Measurements from ENCODE around the gene ACTL9. TPM values are rescaled to one million over a fixed set of nuclear protein-coding genes. Genes with fewer than 3 reads are reported as not detected.

Gene ACTL9
- total RNA-seq, 2 donors from 2014 or later = not detected

GRCh38 chr19:8680676-8681344 lies 17.8 kb downstream of the ACTL9 start:
- Mint-ChIP-seq H3K9me3 (peaks cover 11 to 15% of the 10 kb centered on the region in 2 donors), H3K36me3 (ENCODE audit: insufficient read depth in 2 of 2) (peaks cover 0 to 3% of the 10 kb centered on the region in 2 donors), H3K4me3 (no peak overlapping the region), H3K27ac (no peak overlapping the region), H3K4me1 (ENCODE audit: low read depth) (peaks cover 6% of the 10 kb centered on the region), H3K27me3 (ENCODE audit: low read depth) (no peaks in the 10 kb centered on the region)
- no peak for ATAC-seq (replicated peaks in 1 of 2)
- no peak for DNase-seq

DNA sequence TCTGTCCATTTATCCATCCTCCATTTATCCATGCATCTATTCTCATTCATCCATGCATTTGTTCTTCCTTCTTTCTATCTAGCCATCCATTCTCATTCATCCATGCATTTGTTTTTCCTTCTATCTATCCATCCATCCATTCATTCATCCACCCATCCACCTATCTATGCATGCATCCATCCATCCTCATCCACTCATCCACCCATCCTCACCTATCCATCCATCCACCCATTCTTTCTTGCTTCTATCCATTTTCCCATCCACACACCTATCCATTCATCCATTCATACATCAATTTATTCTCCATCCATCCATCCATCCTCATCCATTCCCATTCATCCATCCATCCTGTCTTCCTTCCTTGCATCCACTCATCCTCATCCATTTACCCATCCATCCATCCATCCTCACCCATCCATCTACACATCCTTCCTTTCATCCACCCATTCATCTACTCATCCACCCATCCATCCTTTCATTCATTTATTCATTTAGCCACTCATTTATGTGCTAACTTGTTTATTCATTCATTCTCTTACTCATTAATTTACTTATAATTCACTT lies 20.3 kb downstream of the ACTL9 start:
- no peaks in the 10 kb centered on the region for H3K27me3 Mint-ChIP-seq (ENCODE audit: low read depth)
- H3K4me1 Mint-ChIP-seq (ENCODE audit: low read depth) = peaks cover 15% of the 10 kb centered on the region
- H3K4me3 Mint-ChIP-seq = no peak overlapping the region
- no peak overlapping the region for H3K27ac Mint-ChIP-seq
- ATAC-seq (replicated peaks in 1 of 2) (no peak), DNase-seq (no peak)
- H3K9me3 Mint-ChIP-seq = peaks cover 11 to 17% of the 10 kb centered on the region in 2 donors
- peaks cover 0 to 3% of the 10 kb centered on the region in 2 donors for H3K36me3 Mint-ChIP-seq (ENCODE audit: insufficient read depth in 2 of 2)

- H3K4me3 Mint-ChIP-seq = no peak overlapping the region
These were observed 23.5 kb downstream of the ACTL9 start for GRCh38 chr19:8675066-8675465.

DNA sequence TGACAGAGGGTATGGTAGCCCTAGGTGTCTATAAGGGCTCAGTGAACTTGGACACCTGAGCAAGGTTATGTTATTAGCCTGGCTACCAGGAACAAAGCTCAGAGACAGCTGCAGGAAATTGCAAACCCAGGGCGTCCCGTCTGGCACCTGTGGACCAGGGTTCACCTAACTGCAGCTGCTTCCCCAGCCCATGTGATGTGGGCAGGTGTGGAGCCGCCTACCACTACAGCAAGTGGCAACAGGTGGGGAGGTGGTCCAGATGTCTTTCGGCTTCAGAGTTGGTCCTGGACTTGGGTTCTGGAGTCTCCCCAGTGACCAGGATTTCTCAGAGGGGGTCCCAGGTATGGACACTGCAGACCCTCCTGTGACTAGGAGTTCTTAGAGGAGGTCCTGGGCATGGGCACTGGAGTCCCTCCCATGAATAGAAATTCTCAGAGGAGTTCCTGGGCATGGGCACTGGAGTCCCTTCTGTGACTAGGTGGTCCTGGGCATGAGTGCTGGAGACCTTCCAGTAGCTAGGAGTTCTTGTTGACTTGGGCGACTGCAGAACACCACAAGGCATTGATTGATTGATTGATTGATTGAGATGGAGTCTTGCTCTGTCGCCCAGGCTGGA lies 25.2 kb downstream of the ACTL9 start:
- peaks cover 0 to 1% of the 10 kb centered on the region in 2 donors for H3K36me3 Mint-ChIP-seq (ENCODE audit: insufficient read depth in 2 of 2)
- ATAC-seq (replicated peaks in 1 of 2) (no peak), DNase-seq (no peak)
- no peaks in the 10 kb centered on the region for H3K27me3 Mint-ChIP-seq (ENCODE audit: low read depth)
- H3K9me3 Mint-ChIP-seq = peaks cover 8 to 10% of the 10 kb centered on the region in 2 donors
- peaks cover 20% of the 10 kb centered on the region for H3K4me1 Mint-ChIP-seq (ENCODE audit: low read depth)
- H3K4me3 Mint-ChIP-seq = no peak overlapping the region
- H3K27ac Mint-ChIP-seq = no peak overlapping the region

More at GRCh38 chr19:8675066-8675465, 23.5 kb downstream of the ACTL9 start:
- H3K4me1 Mint-ChIP-seq (ENCODE audit: low read depth) = peaks cover 16% of the 10 kb centered on the region
- H3K27me3 Mint-ChIP-seq (ENCODE audit: low read depth) = no peaks in the 10 kb centered on the region
- H3K36me3 Mint-ChIP-seq (ENCODE audit: insufficient read depth in 2 of 2) = peaks cover 0 to 3% of the 10 kb centered on the region in 2 donors
- H3K9me3 Mint-ChIP-seq = peaks cover 8 to 12% of the 10 kb centered on the region in 2 donors
- H3K27ac Mint-ChIP-seq = no peak overlapping the region
- ATAC-seq (replicated peaks in 1 of 2) (no peak), DNase-seq (no peak)

GRCh38 chr19:8666814-8667405 lies 31.7 kb downstream of the ACTL9 start:
- DNase-seq = no peak
- H3K36me3 Mint-ChIP-seq (ENCODE audit: insufficient read depth in 2 of 2) = peaks cover 0 to 4% of the 10 kb centered on the region in 2 donors
- peaks cover 0 to 3% of the 10 kb centered on the region in 2 donors for H3K9me3 Mint-ChIP-seq
- no peak overlapping the region for H3K27ac Mint-ChIP-seq
- H3K27me3 Mint-ChIP-seq (ENCODE audit: low read depth) = no peaks in the 10 kb centered on the region
- H3K4me3 Mint-ChIP-seq = no peak overlapping the region
- peaks cover 41% of the 10 kb centered on the region for H3K4me1 Mint-ChIP-seq (ENCODE audit: low read depth)
- ATAC-seq (replicated peaks in 1 of 2) = no peak

GRCh38 chr19:8665468-8666213 lies 33.0 kb downstream of the ACTL9 start:
- H3K4me3 Mint-ChIP-seq = peak overlapping the region in 1 of 2 donors; percentile 45
- DNase-seq (no peak), ATAC-seq (replicated peaks in 1 of 2) (peak in 1 of 2 donors; percentile 54)
- H3K9me3 Mint-ChIP-seq = peaks cover 0 to 3% of the 10 kb centered on the region in 2 donors
- peaks cover 34% of the 10 kb centered on the region for H3K4me1 Mint-ChIP-seq (ENCODE audit: low read depth)
- no peaks in the 10 kb centered on the region for H3K27me3 Mint-ChIP-seq (ENCODE audit: low read depth)
- peak overlapping the region; percentile 74 for H3K27ac Mint-ChIP-seq
- H3K36me3 Mint-ChIP-seq (ENCODE audit: insufficient read depth in 2 of 2) = peaks cover 0 to 4% of the 10 kb centered on the region in 2 donors

DNA sequence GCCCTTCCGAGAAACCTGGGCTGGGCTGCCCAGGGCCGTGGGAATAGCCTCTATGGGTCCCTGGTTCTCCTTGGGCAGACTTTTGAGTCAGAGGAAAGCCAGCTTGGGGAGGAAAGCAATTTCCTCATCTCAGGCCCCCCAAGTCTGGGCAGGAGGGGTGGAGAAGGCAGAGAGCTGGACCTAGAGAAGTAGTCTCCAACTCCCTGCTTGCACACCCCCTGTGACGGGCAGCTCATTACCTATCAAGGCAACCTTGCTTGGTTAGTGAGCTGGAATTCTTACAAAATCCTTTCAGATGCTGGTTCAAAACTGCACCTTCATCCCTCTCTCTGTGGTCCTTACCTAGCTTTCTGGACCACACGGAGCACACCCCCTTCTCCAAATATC lies 33.9 kb downstream of the ACTL9 start:
- peaks cover 0 to 3% of the 10 kb centered on the region in 2 donors for H3K9me3 Mint-ChIP-seq
- H3K27ac Mint-ChIP-seq = no peak overlapping the region
- ATAC-seq (replicated peaks in 1 of 2) (no peak), DNase-seq (no peak)
- peaks cover 0 to 4% of the 10 kb centered on the region in 2 donors for H3K36me3 Mint-ChIP-seq (ENCODE audit: insufficient read depth in 2 of 2)
- peaks cover 34% of the 10 kb centered on the region for H3K4me1 Mint-ChIP-seq (ENCODE audit: low read depth)
- peak overlapping the region in 1 of 2 donors; percentile 44 for H3K4me3 Mint-ChIP-seq
- no peaks in the 10 kb centered on the region for H3K27me3 Mint-ChIP-seq (ENCODE audit: low read depth)

GRCh38 chr19:8663920-8664670 lies 34.5 kb downstream of the ACTL9 start:
- peaks cover 34% of the 10 kb centered on the region for H3K4me1 Mint-ChIP-seq (ENCODE audit: low read depth)
- H3K9me3 Mint-ChIP-seq = peaks cover 0 to 3% of the 10 kb centered on the region in 2 donors
- H3K36me3 Mint-ChIP-seq (ENCODE audit: insufficient read depth in 2 of 2) = peaks cover 0 to 4% of the 10 kb centered on the region in 2 donors
- H3K27me3 Mint-ChIP-seq (ENCODE audit: low read depth) = no peaks in the 10 kb centered on the region
- H3K27ac Mint-ChIP-seq = no peak overlapping the region
- ATAC-seq (replicated peaks in 1 of 2) (peak in 1 of 2 donors; percentile 26), DNase-seq (peak in 1 of 2 donors; percentile 10)
- H3K4me3 Mint-ChIP-seq = peak overlapping the region; percentile 35 to 44

DNA sequence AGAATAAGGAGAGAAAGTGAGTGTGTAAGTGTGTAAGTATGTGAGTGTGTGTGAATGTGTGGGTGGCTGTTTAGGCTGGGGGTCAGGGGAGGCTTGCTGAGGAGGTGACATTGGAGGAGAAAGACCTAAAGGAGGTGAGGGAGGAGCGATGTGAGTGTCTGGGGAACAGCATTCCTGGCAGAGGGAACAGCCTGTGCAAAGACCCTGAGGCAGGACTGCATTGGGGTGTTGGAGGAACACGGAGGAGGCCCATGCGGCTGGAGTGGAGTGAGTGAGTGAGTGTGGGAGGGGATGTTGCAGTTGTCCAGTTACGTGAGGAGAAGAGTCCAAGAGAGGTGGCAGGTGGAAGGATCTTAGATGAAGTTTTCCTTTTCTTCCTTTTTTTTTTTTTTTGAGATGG lies 36.3 kb downstream of the ACTL9 start:
- Mint-ChIP-seq H3K4me1 (ENCODE audit: low read depth) (peaks cover 27% of the 10 kb centered on the region), H3K9me3 (no peaks in the 10 kb centered on the region), H3K27me3 (ENCODE audit: low read depth) (no peaks in the 10 kb centered on the region), H3K36me3 (ENCODE audit: insufficient read depth in 2 of 2) (peaks cover 0 to 4% of the 10 kb centered on the region in 2 donors), H3K27ac (no peak overlapping the region), H3K4me3 (no peak overlapping the region)
- DNase-seq = no peak
- ATAC-seq (replicated peaks in 1 of 2) = no peak

DNA sequence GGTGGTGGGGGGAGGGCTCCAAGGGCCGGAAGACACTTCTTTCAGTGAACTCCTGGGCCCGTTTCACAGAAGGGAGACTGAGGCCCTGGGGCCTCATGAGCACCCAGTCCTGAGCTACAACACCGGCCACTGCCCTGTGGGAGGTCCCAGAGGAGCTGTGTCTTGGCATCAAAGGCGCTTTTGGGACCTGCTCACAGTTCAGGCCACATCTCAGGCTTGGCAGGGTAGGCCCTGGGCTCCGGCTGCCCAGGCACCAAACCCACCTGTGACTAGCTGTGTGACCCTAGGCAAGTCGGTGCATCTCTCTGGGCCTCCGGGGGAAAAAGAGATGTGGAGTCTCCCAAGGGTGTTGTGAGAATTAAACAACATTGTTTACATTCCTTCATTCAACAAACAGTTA lies 38.7 kb downstream of the ACTL9 start:
- H3K4me3 Mint-ChIP-seq = no peak overlapping the region
- H3K4me1 Mint-ChIP-seq (ENCODE audit: low read depth) = peaks cover 20% of the 10 kb centered on the region
- peaks cover 9% of the 10 kb centered on the region for H3K27me3 Mint-ChIP-seq (ENCODE audit: low read depth)
- no peak overlapping the region for H3K27ac Mint-ChIP-seq
- no peaks in the 10 kb centered on the region for H3K9me3 Mint-ChIP-seq
- ATAC-seq (replicated peaks in 1 of 2) (no peak), DNase-seq (no peak)
- no peaks in the 10 kb centered on the region for H3K36me3 Mint-ChIP-seq (ENCODE audit: insufficient read depth in 2 of 2)

GRCh38 chr19:8657869-8658268 lies 40.7 kb downstream of the ACTL9 start:
- no peaks in the 10 kb centered on the region for H3K9me3 Mint-ChIP-seq
- H3K4me1 Mint-ChIP-seq (ENCODE audit: low read depth) = peaks cover 18% of the 10 kb centered on the region
- H3K27ac Mint-ChIP-seq = no peak overlapping the region
- no peak overlapping the region for H3K4me3 Mint-ChIP-seq
- DNase-seq (no peak), ATAC-seq (replicated peaks in 1 of 2) (no peak)
- H3K36me3 Mint-ChIP-seq (ENCODE audit: insufficient read depth in 2 of 2) = no peaks in the 10 kb centered on the region
- peaks cover 9% of the 10 kb centered on the region for H3K27me3 Mint-ChIP-seq (ENCODE audit: low read depth)

GRCh38 chr19:8655340-8655709 lies 43.3 kb downstream of the ACTL9 start:
- ATAC-seq (replicated peaks in 1 of 2) = peak; percentile 45 to 49
- Mint-ChIP-seq H3K9me3 (no peaks in the 10 kb centered on the region), H3K27ac (no peak overlapping the region), H3K4me1 (ENCODE audit: low read depth) (peaks cover 18% of the 10 kb centered on the region), H3K27me3 (ENCODE audit: low read depth) (peaks cover 9% of the 10 kb centered on the region), H3K36me3 (ENCODE audit: insufficient read depth in 2 of 2) (no peaks in the 10 kb centered on the region), H3K4me3 (peak overlapping the region in 1 of 2 donors; percentile 24)
- DNase-seq = peak; percentile 21 to 30
